SK-N-MC (cell line): ENCODE results near the gene GNPTAB.
"Not testable (repeated sequence)": the region's sequence is repeated elsewhere in the genome, so short reads cannot be mapped to it uniquely, and the experiment has no call there.

Experiments used
- DNase-seq: peaks from one replicate; pipeline ENCODE4 v3.0.0-alpha.2; 2011; ENCODE audit warnings: low read depth, low spot score
- H3K27ac ChIP-seq: fragments of 200-600 bp; sonication (generic); 2 replicates; pipeline ENCODE4 v1.5.1; 2016; ENCODE audit warnings: mixed run types
- H3K36me3 ChIP-seq: fragments of 200-600 bp; sonication (generic); 2 replicates; pipeline ENCODE4 v1.6.1; 2017; ENCODE audit warnings: antibody characterized with exemption, low read length, mixed read lengths; ENCODE audit not compliant: insufficient read depth
- H3K4me3 ChIP-seq: fragments of 200-600 bp; sonication (generic); 2 replicates; pipeline ENCODE4 v1.5.1; 2016
- H3K9ac ChIP-seq: fragments of 200-600 bp; sonication (generic); 2 replicates; pipeline ENCODE4 v1.8.0; 2017; ENCODE audit warnings: mixed run types, mixed read lengths; ENCODE audit not compliant: insufficient read length
- H3K9me3 ChIP-seq: fragments of 200-600 bp; sonication (generic); 2 replicates; pipeline ENCODE4 v1.6.1; 2017; ENCODE audit warnings: low read depth, mild to moderate bottlenecking, antibody characterized with exemption, low read length, moderate library complexity, mixed read lengths
- EZH2 ChIP-seq: fragments of 200-600 bp; sonication (generic); IDR thresholded peaks from one replicate; pipeline ENCODE4 v1.6.1; 2017; ENCODE audit warnings: antibody characterized with exemption
- FOXP2 ChIP-seq: optimal IDR thresholded peaks from 2 replicates; pipeline ENCODE3; 2011; ENCODE audit warnings: mild to moderate bottlenecking, moderate library complexity; ENCODE audit not compliant: insufficient read depth; ENCODE audit errors: extremely low read length, control extremely low read depth
- POLR2AphosphoS5 ChIP-seq: IDR thresholded peaks from 2 replicates; pipeline ENCODE4 v1.6.1; 2012; ENCODE audit warnings: mild to moderate bottlenecking, low read depth, low read length, borderline replicate concordance

Gene GNPTAB

DNA sequence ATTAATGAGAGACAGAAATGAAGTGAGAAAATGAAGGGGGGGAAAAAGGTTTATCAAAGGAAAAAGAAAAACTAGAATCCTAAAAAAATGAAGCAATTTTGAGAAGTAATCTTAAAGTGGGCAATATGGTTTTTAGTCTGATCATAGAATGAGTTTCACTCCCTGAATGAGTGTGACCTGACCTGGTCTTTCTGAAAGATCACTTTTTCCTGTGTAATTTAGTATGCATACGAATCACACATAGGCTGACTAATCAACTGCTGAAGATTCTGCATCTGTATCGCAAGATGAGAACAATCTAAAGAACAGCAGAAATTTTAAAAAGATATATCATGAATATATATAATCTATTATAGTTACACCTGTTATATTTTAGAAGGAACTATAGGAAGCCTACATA is 11.3 kb downstream of the GNPTAB start:
- no peaks in the 10 kb centered on the region for H3K9me3 ChIP-seq
- H3K9ac ChIP-seq = no peak overlapping the region
- no peak overlapping the region for H3K4me3 ChIP-seq
- H3K27ac ChIP-seq = no peak overlapping the region
- no peaks in the 10 kb centered on the region for H3K36me3 ChIP-seq
- TF ChIP-seq FOXP2 (no peak), EZH2 (no peak), POLR2AphosphoS5 (no peak)
- DNase-seq = no peak

DNA sequence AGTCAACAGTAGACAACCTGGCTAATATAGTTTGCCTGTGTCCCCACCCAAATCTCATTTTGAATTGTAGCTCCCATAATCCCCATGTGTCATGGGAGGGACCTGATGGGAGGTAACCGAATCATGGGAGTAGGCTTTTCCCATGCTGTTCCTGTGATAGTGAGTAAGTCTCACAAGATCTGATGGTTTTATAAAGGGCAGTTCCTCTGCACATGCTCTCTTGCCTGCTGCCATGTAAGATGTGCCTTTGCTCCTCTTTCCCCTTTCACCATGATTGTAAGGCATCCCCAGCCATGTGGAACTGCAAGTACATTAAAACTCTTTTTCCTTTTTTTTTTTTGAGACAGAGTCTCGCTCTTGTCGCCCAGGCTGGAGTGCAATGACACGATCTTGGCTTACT is 12.1 kb downstream of the GNPTAB start:
- not testable (repeated sequence) for H3K27ac ChIP-seq, H3K9ac ChIP-seq, H3K36me3 ChIP-seq, H3K9me3 ChIP-seq, H3K4me3 ChIP-seq, DNase-seq

DNA sequence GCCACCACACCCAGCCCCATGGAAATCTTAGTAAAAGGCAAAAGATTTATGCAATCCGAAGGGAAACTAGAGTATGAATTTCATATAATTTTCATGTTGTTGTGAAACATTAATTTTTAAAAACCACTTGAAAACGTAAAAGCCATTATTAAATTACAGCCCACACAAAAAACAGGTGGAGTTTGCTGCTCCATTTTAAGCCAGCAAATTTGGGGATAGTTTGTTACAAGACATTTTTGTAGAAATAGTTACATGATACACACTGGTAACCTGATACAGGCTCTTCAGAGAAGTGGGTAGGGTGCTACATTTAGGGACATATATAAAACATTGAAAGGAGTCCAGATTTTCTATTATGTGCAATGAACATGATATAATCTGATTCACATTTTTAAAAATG is 17.6 kb downstream of the GNPTAB start:
- Histone ChIP-seq H3K9ac (no peak overlapping the region), H3K9me3 (no peaks in the 10 kb centered on the region), H3K4me3 (no peak overlapping the region), H3K27ac (no peak overlapping the region), H3K36me3 (no peaks in the 10 kb centered on the region)
- TF ChIP-seq POLR2AphosphoS5 (no peak), EZH2 (no peak), FOXP2 (no peak)
- DNase-seq = no peak

DNA sequence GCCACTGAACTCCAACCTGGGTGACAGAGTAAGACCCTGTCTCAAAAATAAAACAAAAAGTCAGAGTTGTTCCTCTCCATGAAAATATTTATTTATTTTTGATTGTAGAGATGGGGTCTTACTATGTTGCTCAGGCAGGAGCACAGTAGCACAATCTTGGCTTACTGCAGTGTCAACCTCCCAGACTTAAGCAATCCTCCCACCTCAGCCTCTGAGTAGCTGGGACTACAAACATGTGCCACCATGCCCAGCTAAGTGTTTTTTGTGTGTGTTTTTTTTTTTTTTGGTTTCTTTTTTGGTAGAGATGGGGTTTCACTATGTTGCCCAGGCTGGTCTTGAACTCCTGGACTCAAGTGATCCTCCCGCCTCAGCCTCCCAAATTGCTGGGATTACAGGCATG is 18.0 kb downstream of the GNPTAB start:
- H3K36me3 ChIP-seq, DNase-seq: not testable (repeated sequence)

DNA sequence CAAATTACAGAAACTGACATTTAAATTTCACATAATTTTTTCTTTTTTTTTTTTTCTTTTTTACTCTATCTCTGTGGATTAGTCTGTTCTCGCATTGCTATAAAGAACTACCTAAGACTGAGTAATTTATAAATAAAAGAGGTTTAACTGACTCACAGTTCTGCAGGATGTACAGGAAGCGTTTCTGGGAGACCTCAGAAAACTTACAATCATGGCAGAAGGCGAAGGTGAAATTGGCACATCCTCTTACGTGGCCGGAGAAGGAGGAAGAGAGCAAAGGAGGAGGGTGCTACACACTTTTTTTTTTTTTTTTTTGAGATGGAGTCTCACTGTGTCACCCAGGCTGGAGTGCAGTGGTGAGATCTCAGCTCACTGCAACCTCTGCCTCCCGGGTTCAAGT is 19.4 kb downstream of the GNPTAB start:
- H3K4me3 ChIP-seq, H3K9ac ChIP-seq, DNase-seq, H3K36me3 ChIP-seq, H3K27ac ChIP-seq, H3K9me3 ChIP-seq: not testable (repeated sequence)

More for the DNA sequence above, 18.0 kb downstream of the GNPTAB start:
- H3K9me3 ChIP-seq, H3K4me3 ChIP-seq, H3K9ac ChIP-seq, H3K27ac ChIP-seq: not testable (repeated sequence)

DNA sequence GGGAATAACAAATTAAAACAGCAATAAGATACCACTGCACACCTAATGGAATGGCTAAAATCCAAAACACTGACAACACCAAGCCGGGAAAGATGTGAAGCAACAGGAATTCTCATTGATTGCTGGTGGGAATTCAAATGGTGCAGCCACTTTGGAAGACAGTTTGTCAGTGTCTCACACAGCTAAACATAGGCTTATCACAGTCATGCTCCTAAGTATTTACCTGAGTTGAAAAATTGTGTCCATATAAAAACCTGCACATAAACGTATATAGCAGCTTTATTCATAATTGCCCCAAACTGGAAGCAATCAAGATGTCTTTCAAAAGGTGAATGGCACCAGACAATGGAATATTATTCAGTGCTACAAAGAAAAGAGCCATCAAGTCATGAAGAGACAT is 21.6 kb downstream of the GNPTAB start:
- H3K4me3 ChIP-seq = no peak overlapping the region
- no peak for DNase-seq
- no peak overlapping the region for H3K27ac ChIP-seq
- H3K36me3 ChIP-seq = no peaks in the 10 kb centered on the region
- H3K9ac ChIP-seq = no peak overlapping the region
- no peak for TF ChIP-seq FOXP2
- TF ChIP-seq POLR2AphosphoS5 = no peak
- TF ChIP-seq EZH2 = no peak
- no peaks in the 10 kb centered on the region for H3K9me3 ChIP-seq

DNA sequence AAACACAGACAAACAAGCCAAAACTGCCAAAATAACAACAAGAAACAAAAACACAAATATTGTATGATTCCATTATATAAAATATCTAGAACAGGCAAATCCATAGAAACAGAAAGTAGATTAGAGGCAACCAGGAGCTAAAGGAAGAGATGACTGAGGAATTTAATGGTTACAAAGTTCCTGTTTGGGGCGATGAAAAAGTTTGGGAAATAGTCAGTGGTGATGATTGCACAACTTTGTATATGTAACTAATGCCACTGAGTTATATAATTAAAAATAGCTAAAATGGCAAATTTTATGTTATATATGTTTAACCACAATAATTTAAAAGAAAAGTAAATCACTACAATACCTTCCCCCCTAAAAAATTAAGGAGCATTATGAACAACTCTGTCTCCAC is 24.5 kb downstream of the GNPTAB start:
- Histone ChIP-seq H3K36me3 (no peaks in the 10 kb centered on the region), H3K27ac (no peak overlapping the region), H3K9ac (no peak overlapping the region), H3K4me3 (no peak overlapping the region), H3K9me3 (no peaks in the 10 kb centered on the region)
- no peak for TF ChIP-seq POLR2AphosphoS5
- no peak for TF ChIP-seq EZH2
- TF ChIP-seq FOXP2 = no peak
- no peak for DNase-seq

DNA sequence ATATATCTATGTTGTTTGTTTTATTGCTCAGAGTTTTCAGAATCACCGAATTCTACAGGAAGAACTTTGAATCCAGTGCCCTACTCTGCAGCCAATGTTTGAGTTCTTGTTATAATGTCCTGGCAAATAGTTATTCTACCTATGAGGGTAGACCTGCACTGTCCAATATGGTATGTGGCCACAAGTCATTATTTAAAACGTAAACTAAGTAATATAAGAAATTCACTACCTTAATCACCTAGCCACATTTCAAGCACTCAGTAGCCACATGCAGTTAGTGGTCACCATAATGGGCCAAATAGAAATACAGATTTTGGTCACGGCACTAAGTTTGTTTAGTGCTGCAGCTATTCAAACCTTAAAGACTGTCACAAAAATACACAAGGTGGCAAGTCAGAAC is 26.4 kb downstream of the GNPTAB start:
- Histone ChIP-seq H3K4me3 (no peak overlapping the region), H3K9ac (no peak overlapping the region), H3K9me3 (no peaks in the 10 kb centered on the region), H3K36me3 (no peaks in the 10 kb centered on the region), H3K27ac (no peak overlapping the region)
- no peak for DNase-seq
- no peak for TF ChIP-seq FOXP2
- no peak for TF ChIP-seq POLR2AphosphoS5
- TF ChIP-seq EZH2 = no peak

DNA sequence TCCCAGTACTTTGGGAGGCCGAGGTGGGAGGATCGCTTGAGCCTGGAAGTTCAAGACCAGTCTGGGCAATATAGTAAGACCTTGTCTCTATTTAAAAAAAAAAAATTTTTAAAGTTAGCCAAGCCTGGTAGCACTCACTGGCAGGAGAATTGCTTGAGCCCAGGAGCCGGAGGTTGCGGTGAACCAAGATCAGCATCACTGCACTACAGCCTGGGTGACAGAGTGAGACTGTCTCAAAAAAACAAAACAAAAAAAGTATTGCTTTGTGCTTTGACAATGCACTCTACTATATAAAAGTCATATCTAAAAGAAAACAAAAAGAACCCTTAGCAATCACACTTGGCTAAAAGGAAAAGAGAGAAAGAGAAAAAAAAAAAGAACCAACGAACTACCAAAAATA is 26.8 kb downstream of the GNPTAB start:
- no peak overlapping the region for H3K27ac ChIP-seq
- TF ChIP-seq POLR2AphosphoS5 (no peak), FOXP2 (no peak), EZH2 (no peak)
- H3K36me3 ChIP-seq = no peaks in the 10 kb centered on the region
- DNase-seq = no peak
- H3K9me3 ChIP-seq = no peaks in the 10 kb centered on the region
- no peak overlapping the region for H3K4me3 ChIP-seq
- no peak overlapping the region for H3K9ac ChIP-seq

DNA sequence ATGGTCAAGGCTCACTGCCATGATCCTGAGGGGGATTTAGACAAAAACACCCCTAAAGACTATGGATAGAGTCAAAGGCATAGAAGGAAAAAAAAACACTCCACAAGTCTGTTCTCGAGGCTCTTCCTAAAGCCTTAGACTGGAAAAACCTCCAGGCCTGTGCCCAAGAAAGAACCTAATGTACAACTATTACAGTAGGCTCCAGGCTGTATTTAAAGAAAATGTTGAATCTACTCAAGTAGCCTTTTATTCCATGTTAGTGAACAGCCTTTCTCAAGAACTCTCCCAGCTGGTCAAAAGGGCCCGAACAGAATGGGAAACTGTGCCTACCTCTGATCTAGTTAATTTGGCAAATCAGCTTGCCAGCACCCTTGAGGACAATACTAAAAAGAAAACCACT is 28.3 kb downstream of the GNPTAB start:
- TF ChIP-seq EZH2 = no peak
- no peak for TF ChIP-seq POLR2AphosphoS5
- TF ChIP-seq FOXP2 = no peak
- no peaks in the 10 kb centered on the region for H3K36me3 ChIP-seq
- H3K9ac ChIP-seq = no peak overlapping the region
- no peak overlapping the region for H3K27ac ChIP-seq
- H3K4me3 ChIP-seq = no peak overlapping the region
- DNase-seq = no peak
- no peaks in the 10 kb centered on the region for H3K9me3 ChIP-seq
